ENCODE measurements around the gene OR2T12. TPM values are rescaled to one million over a fixed set of nuclear protein-coding genes. Genes with fewer than 3 reads are reported as not detected.
"Not testable (repeated sequence)": the region's sequence is repeated elsewhere in the genome, so short reads cannot be mapped to it uniquely, and the experiment has no call there.

The OR2T12 gene
- total RNA-seq, 6 donors from 2014 or later = not detected

GRCh38 chr1:248306103-248306502 lies 2.9 kb upstream of the OR2T12 start:
- peak in 1 of 2 donors; percentile 41 for DNase-seq
- 87 to 89% methylated on average over 18 to 19 of the region's 19 CpGs for WGBS, 2 donors

GRCh38 chr1:248305672-248306071 lies 2.4 kb upstream of the OR2T12 start:
- not testable (repeated sequence) for ATAC-seq (ENCODE audit: low FRiP score in 2 of 2); H3K9me3 ChIP-seq; DNase-seq; H3K4me1 ChIP-seq; H3K36me3 ChIP-seq; H3K4me3 ChIP-seq; H3K27ac ChIP-seq; H3K27me3 ChIP-seq
- 72 to 74% methylated on average over 9 of the region's 9 CpGs for WGBS, 2 donors

More at GRCh38 chr1:248306103-248306502, 2.9 kb upstream of the OR2T12 start:
- Histone ChIP-seq H3K27me3 (no peaks in the 10 kb centered on the region), H3K9me3 (no peaks in the 10 kb centered on the region), H3K4me1 (no peaks in the 10 kb centered on the region), H3K36me3 (no peaks in the 10 kb centered on the region), H3K27ac (no peak overlapping the region), H3K4me3 (no peak overlapping the region)
- ATAC-seq (ENCODE audit: low FRiP score in 2 of 2) = no peak
- TF ChIP-seq POLR2AphosphoS5 (IDR thresholded peaks at IDR 0.05) (no peak), POLR2A (IDR thresholded peaks at IDR 0.05) (no peak), CTCF (IDR thresholded peaks at IDR 0.05) (no peak), EP300 (IDR thresholded peaks at IDR 0.05) (no peak)

- 39 to 48% methylated on average over 6 of the region's 6 CpGs for WGBS, 2 donors
- no peak overlapping the region for H3K4me3 ChIP-seq
- no peaks in the 10 kb centered on the region for H3K27me3 ChIP-seq
- H3K27ac ChIP-seq = no peak overlapping the region
- DNase-seq (no peak), ATAC-seq (ENCODE audit: low FRiP score in 2 of 2) (no peak)
- no peaks in the 10 kb centered on the region for H3K9me3 ChIP-seq
- H3K36me3 ChIP-seq = no peaks in the 10 kb centered on the region
- TF ChIP-seq EP300 (IDR thresholded peaks at IDR 0.05) = no peak
- TF ChIP-seq CTCF (IDR thresholded peaks at IDR 0.05) = no peak
- no peak for TF ChIP-seq POLR2A (IDR thresholded peaks at IDR 0.05)
- no peak for TF ChIP-seq POLR2AphosphoS5 (IDR thresholded peaks at IDR 0.05)
- no peaks in the 10 kb centered on the region for H3K4me1 ChIP-seq
Observed at GRCh38 chr1:248288391-248288790, 14.8 kb downstream of the OR2T12 start.

GRCh38 chr1:248277876-248278275 lies 25.3 kb downstream of the OR2T12 start, which contains the start of gene OR2T33:
Gene OR2T33 (minus strand): TSS chr1:248277976. CDS start chr1:248273814, 4,162 bp downstream.
- ATAC-seq (ENCODE audit: low FRiP score in 2 of 2) = no peak

GRCh38 chr1:248273225-248273624 lies 30.0 kb downstream of the OR2T12 start:
- DNase-seq = peak in 1 of 2 donors; percentile 9
- H3K27ac ChIP-seq, H3K4me1 ChIP-seq, H3K9me3 ChIP-seq, H3K4me3 ChIP-seq, H3K27me3 ChIP-seq, H3K36me3 ChIP-seq: not testable (repeated sequence)
- ATAC-seq (ENCODE audit: low FRiP score in 2 of 2) = peak; percentile 35 to 65
- 70 to 93% methylated on average over 2 to 3 of the region's 16 CpGs for WGBS, 2 donors

More at GRCh38 chr1:248277876-248278275, 25.3 kb downstream of the OR2T12 start, which contains the start of gene OR2T33:
- WGBS, 2 donors = 42 to 46% methylated on average over 1 of the region's 1 CpG
- Histone ChIP-seq H3K36me3 (no peaks in the 10 kb centered on the region), H3K4me1 (no peaks in the 10 kb centered on the region), H3K27ac (no peak within 1 kb of the TSS), H3K27me3 (no peaks in the 10 kb centered on the region), H3K4me3 (no peak within 1 kb of the TSS), H3K9me3 (no peaks in the 10 kb centered on the region)
- no peak for TF ChIP-seq EP300 (IDR thresholded peaks at IDR 0.05)
- no peak for TF ChIP-seq CTCF (IDR thresholded peaks at IDR 0.05)
- TF ChIP-seq POLR2A (IDR thresholded peaks at IDR 0.05) = no peak
- no peak for TF ChIP-seq POLR2AphosphoS5 (IDR thresholded peaks at IDR 0.05)
- no peak for DNase-seq

- 61 to 81% methylated on average over 4 of the region's 4 CpGs for WGBS, 2 donors
- no peak for TF ChIP-seq POLR2AphosphoS5 (IDR thresholded peaks at IDR 0.05)
- no peak for TF ChIP-seq CTCF (IDR thresholded peaks at IDR 0.05)
- no peak for TF ChIP-seq POLR2A (IDR thresholded peaks at IDR 0.05)
- no peak for TF ChIP-seq EP300 (IDR thresholded peaks at IDR 0.05)
- ATAC-seq (ENCODE audit: low FRiP score in 2 of 2) (no peak), DNase-seq (no peak)
- H3K4me3 ChIP-seq = no peak overlapping the region
- no peaks in the 10 kb centered on the region for H3K9me3 ChIP-seq
- H3K27ac ChIP-seq = no peak overlapping the region
- H3K4me1 ChIP-seq = no peaks in the 10 kb centered on the region
- no peaks in the 10 kb centered on the region for H3K27me3 ChIP-seq
- no peaks in the 10 kb centered on the region for H3K36me3 ChIP-seq
Observed at GRCh38 chr1:248268178-248268577, 35.0 kb downstream of the OR2T12 start.

- WGBS, 2 donors = 71 to 77% methylated on average over 1 of the region's 1 CpG
- H3K27ac ChIP-seq; H3K4me1 ChIP-seq; H3K36me3 ChIP-seq; H3K27me3 ChIP-seq; H3K4me3 ChIP-seq; ATAC-seq (ENCODE audit: low FRiP score in 2 of 2); DNase-seq: not testable (repeated sequence)
- H3K9me3 ChIP-seq = peaks cover 0 to 11% (median 0%) of the 10 kb centered on the region in 4 donors
Observed at GRCh38 chr1:248259309-248259708, 43.9 kb downstream of the OR2T12 start.

All from upper lobe of left lung (tissue), 6 donors.